GM12872 (cell line): ENCODE measurements around the gene VAV3.

Experiments used
- CTCF ChIP-seq: IDR thresholded peaks from 3 replicates; pipeline ENCODE4 v1.5.1; 2011; ENCODE audit warnings: low read depth, mild to moderate bottlenecking, low read length, moderate library complexity; ENCODE audit not compliant: insufficient read depth

VAV3 gene

GRCh38 chr1:107623431-107623830 is 341.5 kb downstream of the VAV3 start:
- no peak for TF ChIP-seq CTCF

GRCh38 chr1:107622966-107623365 is 342.0 kb downstream of the VAV3 start:
- no peak for TF ChIP-seq CTCF

- TF ChIP-seq CTCF = no peak
These were observed 342.4 kb downstream of the VAV3 start for GRCh38 chr1:107622535-107622934.

- no peak for TF ChIP-seq CTCF
These were observed 344.2 kb downstream of the VAV3 start for GRCh38 chr1:107620753-107621152.

GRCh38 chr1:107618539-107618938 is 346.4 kb downstream of the VAV3 start:
- TF ChIP-seq CTCF = no peak

- TF ChIP-seq CTCF = no peak
These were observed 347.1 kb downstream of the VAV3 start for GRCh38 chr1:107617921-107618320.

- TF ChIP-seq CTCF = no peak
These were observed 347.5 kb downstream of the VAV3 start for GRCh38 chr1:107617456-107617855.

- TF ChIP-seq CTCF = no peak
These were observed 355.2 kb downstream of the VAV3 start for GRCh38 chr1:107609808-107610207.
